Endodermal cell (in vitro differentiated cells): ENCODE data around the gene DHPS. TPM values are rescaled to one million over a fixed set of nuclear protein-coding genes. Genes with fewer than 3 reads are reported as not detected.

Source experiments
- DNase-seq: peaks from one replicate; pipeline ENCODE4 v3.0.0-alpha.2; 2017
- H3K27ac ChIP-seq: 2 replicates; pipeline ENCODE4 v1.5.1; 2013; ENCODE audit warnings: mild to moderate bottlenecking, low read depth, low read length, moderate library complexity
- H3K27me3 ChIP-seq: 2 replicates; pipeline ENCODE4 v1.6.1; 2013; ENCODE audit warnings: mild to moderate bottlenecking, low read length, moderate library complexity; ENCODE audit not compliant: insufficient read depth, control insufficient read depth, poor library complexity, severe bottlenecking
- H3K36me3 ChIP-seq: 2 replicates; pipeline ENCODE4 v1.7.0; 2013; ENCODE audit warnings: mild to moderate bottlenecking, low read length, moderate library complexity; ENCODE audit not compliant: control insufficient read depth, insufficient read depth
- H3K4me1 ChIP-seq: one replicate; pipeline ENCODE4 v1.7.0; 2013; ENCODE audit warnings: low read length; ENCODE audit not compliant: control insufficient read depth, insufficient read depth
- H3K4me3 ChIP-seq: 2 replicates; pipeline ENCODE4 v1.5.1; 2013; ENCODE audit warnings: mild to moderate bottlenecking, low read length, moderate library complexity
- H3K9ac ChIP-seq: 2 replicates; pipeline ENCODE4 v1.6.1; 2013; ENCODE audit warnings: mild to moderate bottlenecking, low read length, moderate library complexity; ENCODE audit not compliant: poor library complexity, severe bottlenecking; ENCODE audit errors: extremely low read depth
- H3K9me3 ChIP-seq: 2 replicates; pipeline ENCODE4 v1.6.1; 2013; ENCODE audit warnings: mild to moderate bottlenecking, low read length, moderate library complexity; ENCODE audit not compliant: control insufficient read depth
- H3K27ac Mint-ChIP-seq: 2 replicates; pipeline ENCODE4 v1.8.0; 2020; ENCODE audit warnings: mixed read lengths
- H3K27me3 Mint-ChIP-seq: 2 replicates; pipeline ENCODE4 v1.8.0; 2021; ENCODE audit warnings: mild to moderate bottlenecking, mixed read lengths; ENCODE audit not compliant: insufficient read depth
- H3K36me3 Mint-ChIP-seq: 2 replicates; pipeline ENCODE4 v1.8.0; 2020; ENCODE audit warnings: low read depth, mixed read lengths
- H3K4me1 Mint-ChIP-seq: 2 replicates; pipeline ENCODE4 v1.8.0; 2020; ENCODE audit warnings: mixed read lengths
- H3K4me3 Mint-ChIP-seq: 2 replicates; pipeline ENCODE4 v1.8.0; 2020; ENCODE audit warnings: mild to moderate bottlenecking, moderate library complexity, mixed read lengths
- H3K9me3 Mint-ChIP-seq: 2 replicates; pipeline ENCODE4 v1.8.0; 2020; ENCODE audit warnings: mild to moderate bottlenecking, mixed read lengths
- WGBS, 2 experiments: methylation state at CpG; one replicate each; pipeline versions ENCODE4 v1.1.5 to v1.1.7; 2013; ENCODE audit warnings: missing lambda C conversion rate in 2 of 2, mixed read lengths in 1 of 2; ENCODE audit not compliant: insufficient coverage in 1 of 2, insufficient read length in 1 of 2; 5-methylcytosine and 5-hydroxymethylcytosine counted together
- total RNA-seq, 2 donors: library from RNA; stranded (reverse); fragmentation: NEBNext Ultra II Directional in 1 of 2; extraction: Animal tissue kit (Norgen Biotek cat#: 25700) in 1 of 2; gene quantifications; 2 replicates in 1 of 2; 3 replicates in 1 of 2; pipeline ENCODE4 v1.2.1, GENCODE V29; 2021
- TF ChIP-seq, protein P1 (sequence below): fragments of 200-600 bp; sonication (generic); conservative IDR thresholded peaks from 2 replicates; pipeline ENCODE4 v1.5.0; 2021; ENCODE audit warnings: antibody characterized with exemption, mild to moderate bottlenecking

DHPS gene
- total RNA-seq, 2 donors from 2014 or later: 76.1 to 98.5 TPM

DNA sequence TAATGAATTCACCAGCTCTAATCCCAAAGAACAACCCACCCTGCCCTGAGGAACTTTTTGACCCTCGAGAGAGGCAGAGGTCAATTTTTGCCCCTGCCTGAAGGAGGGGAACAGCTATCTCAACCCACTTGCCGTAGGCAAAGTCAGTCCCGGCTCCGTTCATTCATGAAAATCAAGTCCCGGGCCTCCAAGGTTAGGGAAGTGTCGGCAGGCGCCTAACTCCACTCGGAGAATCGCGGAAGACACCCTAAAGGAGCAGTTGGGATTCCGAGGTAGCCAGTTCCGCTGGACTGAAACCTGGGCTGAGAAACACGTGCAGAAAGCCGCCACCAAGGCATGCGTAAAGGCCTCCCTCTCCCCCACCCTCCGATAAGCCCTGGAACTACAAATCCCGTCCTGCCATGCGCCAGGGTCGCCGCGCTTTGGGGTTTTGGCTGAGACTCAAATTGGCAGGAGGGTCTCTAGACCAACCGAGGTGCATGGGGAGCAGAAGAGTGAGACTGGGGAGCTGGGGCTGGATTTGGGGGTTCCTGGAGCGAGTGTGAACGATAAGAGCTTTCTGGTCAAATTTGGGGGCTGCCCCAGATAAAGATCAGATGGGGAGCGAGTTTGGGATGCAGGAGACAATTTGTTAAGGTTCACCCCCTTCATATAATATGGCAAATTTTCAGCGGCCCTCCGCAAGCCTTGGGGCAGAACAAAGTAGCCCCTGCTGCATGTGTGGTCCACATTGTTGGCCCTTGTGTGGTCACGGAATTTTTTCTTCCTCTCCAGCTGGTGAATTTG lies 42.2 kb upstream of the DHPS start, which contains the start of gene TNPO2:
Gene TNPO2, minus strand, starts transcription at position 292 of the 786 bp plus-strand sequence. CDS start 2,955 bp downstream, outside the sequence.
- peaks cover 21% of the 10 kb centered on the region for H3K36me3 Mint-ChIP-seq

DNA sequence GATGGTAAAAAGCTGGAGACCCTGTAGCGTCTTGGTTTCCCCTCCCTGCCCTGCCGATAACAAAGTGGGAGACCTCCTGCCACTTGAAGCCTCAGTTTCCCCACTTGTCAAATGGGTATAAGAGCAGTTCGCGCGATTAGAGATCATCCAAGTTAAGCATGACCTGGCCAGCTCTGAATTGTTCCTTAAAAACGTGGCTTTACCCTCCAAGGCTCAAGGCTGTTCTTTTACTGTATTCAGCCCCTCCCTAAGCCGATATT lies 41.6 kb upstream of the DHPS start:
- H3K27ac Mint-ChIP-seq: peak overlapping the region; percentile 97
- peak overlapping the region; percentile 95 for H3K4me3 Mint-ChIP-seq
- Histone ChIP-seq H3K9me3 (no peaks in the 10 kb centered on the region), H3K36me3 (peaks cover 18% of the 10 kb centered on the region), H3K27ac (peak overlapping the region; percentile 92), H3K9ac (peak overlapping the region; percentile 77), H3K27me3 (no peaks in the 10 kb centered on the region), H3K4me1 (no peaks in the 10 kb centered on the region), H3K4me3 (peak overlapping the region; percentile 96)
- peaks cover 15% of the 10 kb centered on the region for H3K4me1 Mint-ChIP-seq
- H3K27me3 Mint-ChIP-seq: no peaks in the 10 kb centered on the region
- H3K9me3 Mint-ChIP-seq: no peaks in the 10 kb centered on the region
- 0% methylated on average over 5 to 7 of the region's 7 CpGs for WGBS, 2 experiments
- TF ChIP-seq, protein P1, sequence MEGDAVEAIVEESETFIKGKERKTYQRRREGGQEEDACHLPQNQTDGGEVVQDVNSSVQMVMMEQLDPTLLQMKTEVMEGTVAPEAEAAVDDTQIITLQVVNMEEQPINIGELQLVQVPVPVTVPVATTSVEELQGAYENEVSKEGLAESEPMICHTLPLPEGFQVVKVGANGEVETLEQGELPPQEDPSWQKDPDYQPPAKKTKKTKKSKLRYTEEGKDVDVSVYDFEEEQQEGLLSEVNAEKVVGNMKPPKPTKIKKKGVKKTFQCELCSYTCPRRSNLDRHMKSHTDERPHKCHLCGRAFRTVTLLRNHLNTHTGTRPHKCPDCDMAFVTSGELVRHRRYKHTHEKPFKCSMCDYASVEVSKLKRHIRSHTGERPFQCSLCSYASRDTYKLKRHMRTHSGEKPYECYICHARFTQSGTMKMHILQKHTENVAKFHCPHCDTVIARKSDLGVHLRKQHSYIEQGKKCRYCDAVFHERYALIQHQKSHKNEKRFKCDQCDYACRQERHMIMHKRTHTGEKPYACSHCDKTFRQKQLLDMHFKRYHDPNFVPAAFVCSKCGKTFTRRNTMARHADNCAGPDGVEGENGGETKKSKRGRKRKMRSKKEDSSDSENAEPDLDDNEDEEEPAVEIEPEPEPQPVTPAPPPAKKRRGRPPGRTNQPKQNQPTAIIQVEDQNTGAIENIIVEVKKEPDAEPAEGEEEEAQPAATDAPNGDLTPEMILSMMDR: no peak
- H3K36me3 Mint-ChIP-seq: peaks cover 25% of the 10 kb centered on the region
- peak; percentile 56 for DNase-seq

More for the DNA sequence above, 42.2 kb upstream of the DHPS start, which contains the start of gene TNPO2:
- H3K27me3 ChIP-seq: no peaks in the 10 kb centered on the region
- TF ChIP-seq, protein P1: no peak
- Mint-ChIP-seq H3K27me3 (no peaks in the 10 kb centered on the region), H3K27ac (peak within 1 kb of the TSS; percentile 97), H3K4me1 (peaks cover 15% of the 10 kb centered on the region), H3K9me3 (no peaks in the 10 kb centered on the region), H3K4me3 (peak within 1 kb of the TSS; percentile 95)
- peak within 1 kb of the TSS; percentile 96 for H3K4me3 ChIP-seq
- H3K36me3 ChIP-seq: peaks cover 13% of the 10 kb centered on the region
- H3K9ac ChIP-seq: peak within 1 kb of the TSS; percentile 77
- H3K4me1 ChIP-seq: no peaks in the 10 kb centered on the region
- peak; percentile 93 for DNase-seq
- 3 to 6% methylated on average over 21 to 28 of the region's 28 CpGs for WGBS, 2 experiments
- no peaks in the 10 kb centered on the region for H3K9me3 ChIP-seq
- peak within 1 kb of the TSS; percentile 92 for H3K27ac ChIP-seq

DNA sequence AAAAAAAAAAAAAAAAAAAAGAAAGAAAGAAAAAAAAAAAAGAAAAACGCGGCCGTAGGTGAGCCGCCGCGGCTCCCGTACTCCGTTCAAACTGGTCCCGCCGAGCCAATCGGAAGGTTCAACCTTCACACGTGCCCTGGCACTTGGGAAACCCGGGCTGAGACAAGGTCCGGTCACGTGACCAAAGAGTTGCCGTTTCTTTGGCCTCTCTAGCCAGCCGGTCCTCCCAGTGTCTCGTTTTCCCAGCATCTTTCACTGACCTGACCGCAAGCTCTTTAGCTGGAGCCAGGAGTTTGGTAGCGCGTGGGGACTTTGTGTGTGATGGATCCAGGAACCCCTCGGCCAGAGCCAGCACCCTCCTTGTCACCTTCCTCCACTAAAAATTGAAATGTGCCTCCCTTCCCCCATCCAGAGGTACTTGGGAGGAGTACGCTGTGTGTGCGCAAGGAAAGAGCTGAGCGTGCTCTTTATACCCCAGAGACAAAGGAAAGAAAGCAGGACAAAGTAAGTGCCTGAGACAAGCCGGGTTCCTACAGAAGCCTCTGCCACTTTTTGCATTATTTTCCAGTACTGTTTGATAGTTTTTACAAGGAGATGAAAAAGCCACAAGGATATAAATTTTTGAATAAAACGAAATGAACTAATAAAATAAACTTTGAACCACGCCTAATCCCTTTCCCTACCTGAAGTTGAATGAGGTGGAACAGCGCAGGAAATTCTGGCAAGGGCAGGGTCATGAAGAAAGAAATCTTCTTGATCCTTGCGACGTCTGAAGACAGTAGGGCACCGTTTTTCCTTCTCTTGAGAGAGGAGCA lies 41.1 kb upstream of the DHPS start:
- no peaks in the 10 kb centered on the region for H3K27me3 ChIP-seq
- Mint-ChIP-seq H3K9me3 (no peaks in the 10 kb centered on the region), H3K27me3 (no peaks in the 10 kb centered on the region), H3K36me3 (peaks cover 23% of the 10 kb centered on the region), H3K4me1 (peaks cover 15% of the 10 kb centered on the region), H3K4me3 (peak overlapping the region; percentile 95), H3K27ac (peak overlapping the region; percentile 97)
- peak; percentile 98 for DNase-seq
- 0 to 1% methylated on average over 12 to 31 of the region's 32 CpGs for WGBS, 2 experiments
- H3K36me3 ChIP-seq: peaks cover 16% of the 10 kb centered on the region
- peak overlapping the region; percentile 77 for H3K9ac ChIP-seq
- TF ChIP-seq, protein P1: no peak
- no peaks in the 10 kb centered on the region for H3K4me1 ChIP-seq
- no peaks in the 10 kb centered on the region for H3K9me3 ChIP-seq
- peak overlapping the region; percentile 96 for H3K4me3 ChIP-seq
- H3K27ac ChIP-seq: peak overlapping the region; percentile 92
